Hypothalamus (tissue), 51 donors: Measurements from ENCODE around the gene COIL.
A peak's percentile ranks its signal among the peaks of the same experiment; 100 is the strongest.
"Not testable (repeated sequence)": the region's sequence is repeated elsewhere in the genome, so short reads cannot be mapped to it uniquely, and the experiment has no call there.

Experiments used
- DNase-seq, 51 donors: peaks; one replicate each; lab custom pipeline; 2025; lab: John Stamatoyannopoulos, UW

Gene COIL

DNA sequence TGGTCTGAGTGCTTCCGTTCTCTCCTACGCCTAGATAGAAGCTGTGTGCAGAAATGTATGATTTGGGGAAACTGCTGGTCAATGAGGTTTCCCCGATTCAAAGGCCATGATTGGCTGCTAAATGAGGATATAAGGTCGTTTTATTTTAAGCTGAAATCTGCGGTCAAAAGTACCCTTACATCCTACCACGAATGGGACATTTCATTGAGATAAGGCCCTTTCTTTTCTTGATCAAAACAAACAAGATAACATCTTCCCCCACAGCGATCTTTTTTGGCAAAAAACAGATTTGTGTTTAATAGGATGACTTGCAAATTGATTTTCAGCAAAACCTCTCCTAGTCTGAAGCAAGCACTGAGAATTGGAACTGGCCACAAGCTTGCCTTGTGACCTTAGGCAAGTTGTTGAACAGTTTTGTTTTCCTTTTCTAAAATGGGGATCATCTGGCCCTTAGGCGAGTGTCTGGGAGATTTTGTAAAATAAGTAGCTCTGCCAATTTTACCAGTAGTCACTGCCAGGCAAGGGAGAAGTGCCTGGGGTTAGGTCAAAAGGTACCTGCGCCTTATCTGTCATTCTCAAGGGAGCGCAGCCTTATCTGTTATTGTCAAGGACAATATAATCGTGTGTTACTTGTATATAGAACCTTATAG lies 17.7 kb upstream of the COIL start:
- DNase-seq, result peak in 2 of 51 donors; percentile 17 to 68

DNA sequence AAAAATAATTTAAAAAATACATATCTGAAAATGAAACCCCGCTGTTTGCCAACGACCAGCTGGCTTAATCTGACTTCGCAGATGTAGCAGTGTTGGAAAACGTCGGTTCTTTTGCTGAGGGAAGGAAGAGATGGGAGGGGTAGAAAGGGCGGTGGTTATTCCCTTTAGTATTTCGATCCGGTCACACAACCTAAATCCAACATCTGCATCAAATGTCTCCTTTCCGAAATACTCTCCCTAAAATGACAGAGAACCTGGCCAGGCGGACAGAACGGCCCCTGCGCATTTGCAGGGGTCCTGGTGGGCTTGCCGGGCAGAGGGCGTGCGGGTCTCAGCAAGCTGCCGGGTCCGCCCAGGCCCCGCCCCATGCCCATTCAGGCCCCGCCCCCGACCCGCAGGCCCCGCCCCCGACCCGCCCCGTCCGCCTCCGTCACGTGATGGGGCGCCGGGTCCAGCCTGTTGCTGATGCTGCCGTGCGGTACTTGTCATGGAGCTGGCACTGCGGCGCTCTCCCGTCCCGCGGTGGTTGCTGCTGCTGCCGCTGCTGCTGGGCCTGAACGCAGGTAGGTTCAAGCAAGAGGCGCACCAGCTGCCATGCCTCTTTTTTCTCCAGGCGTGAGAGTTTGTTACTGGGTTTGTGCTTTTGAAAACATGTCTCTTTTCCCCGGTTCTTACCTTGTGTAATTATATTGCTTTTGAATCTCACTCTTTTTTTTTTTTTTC lies 17.0 kb upstream of the COIL start, which contains the start of gene SCPEP1:
Gene SCPEP1 (plus strand): TSS at position 459 of the 723 bp plus-strand sequence. CDS start 29 bp downstream, at position 488.
- DNase-seq, result peak; percentile 22 to 95 (median 84)

DNA sequence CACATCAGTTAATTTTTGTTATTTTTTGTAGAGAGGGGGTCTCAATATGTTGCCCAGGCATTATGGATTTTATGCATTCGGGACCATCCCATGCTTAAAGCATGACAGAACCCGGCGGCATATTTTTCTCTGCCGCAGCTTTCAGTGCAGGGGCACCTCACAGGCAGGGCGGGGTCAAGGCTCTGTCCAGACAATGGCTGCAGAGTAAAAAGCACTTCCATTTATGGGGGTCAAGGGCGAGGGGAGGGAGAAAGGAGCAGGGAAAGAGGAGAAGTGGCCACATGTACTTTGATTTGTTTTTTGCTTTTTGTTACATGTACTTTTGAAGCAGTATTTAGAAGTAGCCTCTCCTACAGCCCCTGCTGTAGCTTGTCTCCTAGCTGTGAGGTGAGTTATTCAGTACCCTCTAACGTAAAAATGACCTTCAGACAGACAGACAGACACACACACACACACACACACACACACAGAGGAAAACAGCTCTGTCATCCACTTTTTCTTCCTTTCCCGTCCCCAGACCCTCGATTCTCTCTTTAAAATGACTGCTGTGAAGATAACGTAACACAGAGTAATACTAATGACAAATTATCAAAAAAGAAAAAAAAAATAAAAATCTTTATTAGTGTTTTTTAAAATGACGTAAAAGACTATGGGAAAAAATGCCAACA lies 16.2 kb upstream of the COIL start:
- DNase-seq, result no peak

DNA sequence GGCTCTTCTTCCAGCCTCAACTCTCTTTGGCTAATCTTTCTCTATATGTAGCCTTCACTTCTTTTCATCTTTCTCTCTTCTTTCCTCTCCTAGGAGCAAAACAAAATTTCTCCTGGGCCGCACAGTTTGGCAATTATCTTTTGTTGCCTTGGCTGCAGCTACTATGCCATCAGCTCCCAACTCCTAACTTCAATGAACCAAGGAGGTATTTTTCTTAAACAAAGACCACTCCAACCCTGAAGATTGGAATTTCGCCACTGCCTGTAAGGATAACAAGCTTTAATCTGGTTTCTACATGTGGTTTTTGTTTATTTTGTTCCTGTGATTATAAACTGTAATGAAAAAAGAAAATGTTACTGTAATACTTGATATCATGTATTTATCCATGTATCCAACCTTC lies 14.8 kb upstream of the COIL start:
- DNase-seq, result no peak

DNA sequence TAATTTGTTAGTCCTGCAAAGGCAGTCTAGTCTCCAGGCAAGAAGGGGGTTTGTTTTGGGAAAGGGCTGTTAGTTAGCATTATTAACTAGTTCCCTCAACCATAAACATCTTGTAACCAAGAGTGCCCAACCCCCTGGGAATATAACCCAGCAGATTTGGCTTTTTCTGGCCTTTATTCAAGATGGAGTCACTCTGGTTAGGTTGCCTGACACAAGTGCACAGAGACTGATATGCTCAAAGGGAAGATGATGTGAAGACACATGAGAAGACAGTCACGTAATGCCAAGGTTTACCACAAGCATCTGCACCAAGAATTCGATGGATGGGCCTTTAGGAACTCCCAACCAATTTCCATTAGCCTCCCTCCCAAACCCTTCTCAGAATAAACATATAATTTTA lies 13.2 kb upstream of the COIL start:
- DNase-seq, result no peak

DNA sequence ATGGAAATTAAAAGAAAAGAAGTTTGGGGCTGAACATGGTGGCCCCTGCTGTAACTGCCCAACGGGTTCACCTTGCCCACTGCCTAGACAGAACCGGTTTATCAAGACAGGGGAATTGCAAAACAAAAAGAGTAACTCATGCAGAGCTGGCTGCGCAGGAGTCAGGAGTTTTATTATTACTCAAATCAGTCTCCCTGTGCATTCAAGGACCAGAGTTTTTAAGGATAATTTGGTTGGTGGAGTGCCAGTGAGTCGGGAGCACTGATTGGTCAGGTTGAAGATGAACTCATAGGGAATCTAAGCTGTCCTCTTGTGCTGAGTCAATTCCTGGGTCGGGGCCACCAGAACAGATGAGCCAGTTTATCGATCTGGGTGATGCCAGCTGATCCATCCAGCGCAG lies 12.7 kb upstream of the COIL start:
- no peak for DNase-seq

DNA sequence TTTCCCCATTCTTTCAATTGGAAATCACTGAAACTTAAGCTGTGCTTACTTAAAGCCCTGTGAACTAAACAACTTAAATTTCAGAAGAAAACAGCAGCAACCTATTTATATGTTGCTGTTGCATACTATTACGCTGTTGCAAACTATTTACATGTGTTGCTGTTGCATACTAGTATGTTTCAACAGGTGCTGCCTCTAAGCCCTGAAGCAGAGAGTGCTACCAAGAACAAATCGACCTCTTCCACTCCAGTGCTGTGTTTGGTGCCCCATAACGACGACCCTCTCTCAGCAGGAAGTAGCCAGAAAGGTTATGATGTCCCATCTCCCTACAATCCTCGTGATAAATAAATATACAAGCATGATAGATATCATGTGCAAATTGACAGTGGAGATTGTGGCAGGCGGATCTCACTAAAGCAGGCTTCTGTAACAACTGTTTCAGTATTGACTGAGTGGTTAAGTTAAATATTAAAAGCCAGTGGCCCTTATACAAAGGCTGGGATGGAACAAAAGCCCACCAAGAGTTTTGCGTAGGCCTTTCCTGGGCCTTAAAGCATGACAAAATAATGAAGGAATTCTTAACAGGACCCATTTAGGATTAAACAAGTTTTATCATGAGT lies 11.4 kb upstream of the COIL start:
- no peak for DNase-seq

DNA sequence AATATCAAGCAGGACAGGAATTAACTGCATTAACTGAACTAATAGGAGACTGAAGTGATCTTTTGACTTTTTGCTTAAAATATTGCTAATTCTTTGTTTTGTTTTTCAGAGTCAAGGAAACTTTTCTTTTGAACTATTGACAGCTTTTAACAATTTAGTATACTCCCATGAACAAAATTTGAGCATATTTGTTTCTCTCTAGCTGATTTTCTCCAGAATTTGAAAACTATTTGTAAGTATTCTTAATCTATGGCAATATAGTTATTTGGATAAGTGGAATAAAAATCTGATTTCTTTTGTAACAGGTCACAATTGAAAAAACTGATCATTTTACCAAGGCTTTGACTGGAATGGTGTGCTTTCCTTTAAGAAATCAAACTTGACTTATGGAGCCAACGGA lies 10.1 kb upstream of the COIL start:
- no peak for DNase-seq

DNA sequence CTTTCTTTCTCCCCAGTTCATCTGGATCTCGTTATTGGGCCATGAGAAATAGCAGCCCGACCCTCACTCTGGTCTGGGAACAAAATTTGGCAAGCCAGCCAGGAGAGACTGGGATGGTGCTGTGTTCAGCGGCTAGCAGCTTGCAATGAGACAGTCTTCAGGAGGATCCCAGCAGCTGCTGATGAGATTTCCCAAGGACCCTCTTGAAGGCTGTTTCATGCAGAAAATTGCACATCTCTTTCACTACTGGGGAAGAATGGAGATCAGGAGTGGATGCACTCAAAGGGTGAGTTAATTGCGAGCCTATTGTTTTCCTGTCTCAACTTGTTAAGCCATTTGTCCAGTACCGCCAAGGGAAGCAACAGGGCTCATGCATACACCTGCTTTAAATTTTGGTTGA lies 5.5 kb upstream of the COIL start:
- no peak for DNase-seq

DNA sequence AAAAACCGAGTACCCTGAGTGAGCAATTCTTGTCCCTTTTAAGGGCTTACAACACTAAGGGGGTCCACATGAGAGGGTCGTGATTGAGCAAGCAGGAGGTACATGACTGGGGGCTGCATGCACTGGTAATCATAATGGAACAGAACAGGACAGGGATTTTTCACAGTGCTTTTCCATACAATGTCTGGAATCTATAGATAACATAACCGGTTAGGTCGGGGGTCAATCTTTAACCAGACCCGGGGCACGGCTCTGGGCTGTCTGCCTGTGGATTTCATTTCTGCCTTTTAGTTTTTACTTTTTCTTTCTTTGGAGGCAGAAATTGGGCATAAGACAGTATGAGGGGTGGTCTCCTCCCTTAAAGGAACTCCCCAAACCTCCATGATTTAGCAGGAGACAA lies 4.8 kb upstream of the COIL start:
- not testable (repeated sequence) for DNase-seq

DNA sequence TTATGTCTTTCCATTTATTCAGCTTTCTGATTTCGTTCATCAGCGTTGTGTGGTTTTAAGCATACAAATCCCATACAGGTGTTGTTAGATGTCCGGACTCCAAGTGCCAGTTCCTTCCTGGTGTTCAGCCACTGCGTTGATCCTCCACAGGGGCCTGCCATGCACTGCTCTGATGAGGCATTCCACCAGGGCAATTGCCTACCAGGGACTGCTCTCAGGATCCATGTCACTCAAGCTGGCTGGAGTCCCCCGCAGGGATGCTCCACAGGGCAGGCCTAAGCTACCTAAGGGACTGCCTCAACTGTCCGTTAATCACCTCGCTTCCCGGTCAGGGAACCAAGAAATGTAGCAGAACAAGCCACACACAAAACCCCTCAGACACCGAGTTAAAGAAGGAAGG lies 4.4 kb upstream of the COIL start:
- DNase-seq, result not testable (repeated sequence)

DNA sequence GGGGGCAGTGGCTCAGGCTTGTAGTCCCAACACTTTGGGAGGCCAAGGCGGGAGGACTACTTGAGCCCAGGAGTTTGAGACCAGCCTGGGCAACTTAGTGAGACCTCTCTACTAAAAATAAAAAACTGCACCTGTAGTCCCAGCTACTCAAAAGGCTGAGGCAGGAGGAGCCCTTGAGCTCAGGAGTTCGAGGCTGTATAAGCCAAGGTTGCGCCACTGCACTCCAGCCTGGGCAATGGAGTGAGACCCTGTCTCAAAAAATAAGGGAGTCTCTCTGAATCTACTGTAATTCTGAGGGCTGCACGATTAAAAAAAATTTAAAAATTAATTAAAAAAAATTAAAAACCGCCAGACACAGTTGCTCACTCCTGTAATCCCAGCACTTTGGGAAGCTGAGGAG lies 3.9 kb downstream of the COIL start:
- no peak for DNase-seq

DNA sequence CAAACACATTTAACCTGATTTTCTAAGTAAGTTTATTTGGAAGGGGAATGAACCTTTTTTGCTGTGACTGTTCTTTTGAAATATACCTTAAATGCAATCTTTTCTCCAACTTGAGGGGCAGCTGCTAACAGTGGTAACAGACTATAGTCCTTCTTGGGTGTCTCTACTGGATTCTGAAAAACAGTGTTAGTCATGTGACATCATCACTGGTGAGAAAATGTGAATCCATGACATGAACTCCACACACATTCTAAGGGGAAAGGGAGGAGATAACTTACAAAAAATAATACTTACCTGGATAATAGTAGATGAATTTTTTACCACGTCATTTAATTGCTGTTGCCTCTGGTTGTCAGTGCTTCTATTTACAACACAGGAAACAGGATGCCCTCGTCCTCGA lies 11.3 kb downstream of the COIL start:
- DNase-seq, result no peak

DNA sequence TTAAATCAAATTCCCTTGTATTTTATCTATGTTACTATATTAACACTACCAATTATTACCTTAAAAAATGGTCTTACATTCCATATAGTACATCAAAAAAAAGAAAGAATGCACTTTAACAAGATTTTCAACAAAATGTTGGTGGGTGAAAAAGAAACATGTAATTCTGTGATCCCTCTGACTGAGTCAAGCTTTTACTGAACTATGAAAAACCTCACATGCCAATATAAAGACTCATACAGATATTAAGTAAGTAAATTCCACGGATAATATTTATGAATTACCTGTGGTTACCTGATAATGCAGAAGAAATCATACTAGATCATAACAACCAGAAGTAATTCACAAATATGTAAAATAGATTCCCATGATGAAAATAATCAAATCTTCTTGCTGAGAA lies 12.4 kb downstream of the COIL start:
- DNase-seq, result no peak

DNA sequence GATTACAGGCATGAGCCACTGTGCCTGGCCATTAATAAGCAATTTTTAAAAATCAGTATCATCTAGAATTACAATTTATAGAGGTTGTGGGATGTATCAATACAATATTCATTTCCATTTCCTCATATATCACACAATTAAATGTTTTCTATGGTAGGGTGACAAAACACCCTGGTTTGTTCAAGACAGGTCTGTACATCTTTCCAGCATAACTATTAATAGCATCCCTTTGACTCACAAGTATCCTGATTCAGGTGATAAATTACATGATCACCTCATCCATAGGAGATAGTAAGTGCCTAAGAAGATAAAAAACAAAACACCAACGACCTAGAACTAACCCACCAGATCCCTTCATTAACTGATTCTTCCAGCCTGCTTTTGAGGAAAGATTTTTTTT lies 13.1 kb downstream of the COIL start:
- DNase-seq, result no peak

DNA sequence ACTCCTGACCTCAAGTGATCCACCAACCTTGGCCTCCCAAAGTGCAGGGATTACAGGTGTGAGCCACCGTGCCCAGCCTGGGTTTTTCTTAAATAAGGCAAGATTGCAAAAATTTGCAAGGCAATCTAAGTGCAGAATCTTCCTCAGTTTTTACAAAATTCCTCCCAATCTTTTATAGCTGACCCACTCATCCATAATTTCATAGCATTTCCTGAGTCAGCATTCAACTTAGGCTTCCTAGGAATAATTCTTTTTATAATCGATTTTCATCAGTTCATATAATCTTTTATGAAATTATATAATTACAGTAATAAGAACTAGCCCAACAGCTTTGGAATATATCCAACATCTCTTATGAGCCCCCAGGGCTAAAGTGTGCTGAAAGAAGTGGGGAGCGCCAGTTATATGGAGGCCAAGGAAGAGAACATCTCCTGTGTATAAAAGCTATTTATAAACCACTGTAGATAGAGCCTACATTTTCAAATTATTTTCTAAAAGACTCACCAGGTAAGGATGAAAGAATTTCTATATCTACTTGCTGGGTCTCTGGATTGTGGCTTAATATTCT lies 14.8 kb downstream of the COIL start:
- DNase-seq, result no peak

DNA sequence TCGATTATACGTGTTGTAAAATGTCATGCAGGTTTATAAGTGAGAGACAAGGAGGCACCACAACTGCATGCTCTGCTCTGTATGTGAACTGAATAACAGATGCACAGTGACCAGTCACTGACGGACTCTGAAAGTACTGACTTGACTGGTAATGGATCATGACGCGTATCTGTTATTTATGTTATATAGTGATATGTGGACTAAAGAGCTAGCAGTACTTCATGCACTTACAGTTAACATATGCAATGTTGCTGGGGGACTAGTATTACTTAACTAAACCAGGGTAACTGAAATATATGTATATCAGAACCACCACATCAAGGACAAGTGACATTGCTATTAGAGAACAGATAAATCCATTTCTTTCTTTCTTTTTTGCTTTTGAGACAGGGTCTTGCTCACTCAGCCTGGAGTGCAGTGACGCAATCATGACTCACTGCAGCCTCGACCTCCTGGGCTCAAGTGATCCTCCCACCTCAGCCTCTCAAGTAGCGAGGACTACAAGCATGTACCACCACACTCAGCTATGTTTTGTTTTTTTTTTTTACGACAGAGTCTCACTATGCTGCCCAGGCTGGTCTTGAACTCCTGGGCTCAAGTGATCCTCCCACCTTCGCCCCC lies 17.2 kb downstream of the COIL start:
- DNase-seq, result no peak

DNA sequence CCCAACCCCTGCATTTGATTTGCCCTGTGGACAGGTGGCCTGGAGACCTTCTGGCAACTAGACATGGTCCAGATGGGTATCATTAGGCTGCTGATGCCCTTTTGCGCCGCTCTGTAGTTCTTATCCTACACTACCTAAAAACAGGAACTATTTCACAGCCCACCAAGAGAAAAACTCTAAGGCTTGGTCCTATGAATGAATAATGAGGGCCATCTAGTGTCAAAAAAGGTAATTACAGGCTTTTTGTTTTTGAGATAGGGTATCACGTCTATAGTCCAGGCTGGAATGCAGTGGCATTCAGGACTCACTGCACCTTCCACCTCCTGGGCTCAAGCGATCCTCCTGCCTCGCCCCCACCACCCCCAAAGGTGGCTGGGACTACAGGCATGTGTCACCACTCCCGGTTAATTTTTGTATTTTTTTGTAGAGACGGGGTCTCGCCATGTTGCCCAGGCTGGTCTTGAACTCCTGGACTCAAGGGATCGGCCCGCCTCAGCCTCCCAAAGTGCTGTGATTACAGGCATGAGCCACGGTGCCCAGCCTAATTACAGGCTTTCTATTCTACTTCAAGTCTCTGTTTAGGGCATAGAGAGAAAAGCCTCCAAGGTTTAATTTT lies 20.9 kb downstream of the COIL start:
- peak in 1 of 51 donors; percentile 3 for DNase-seq

DNA sequence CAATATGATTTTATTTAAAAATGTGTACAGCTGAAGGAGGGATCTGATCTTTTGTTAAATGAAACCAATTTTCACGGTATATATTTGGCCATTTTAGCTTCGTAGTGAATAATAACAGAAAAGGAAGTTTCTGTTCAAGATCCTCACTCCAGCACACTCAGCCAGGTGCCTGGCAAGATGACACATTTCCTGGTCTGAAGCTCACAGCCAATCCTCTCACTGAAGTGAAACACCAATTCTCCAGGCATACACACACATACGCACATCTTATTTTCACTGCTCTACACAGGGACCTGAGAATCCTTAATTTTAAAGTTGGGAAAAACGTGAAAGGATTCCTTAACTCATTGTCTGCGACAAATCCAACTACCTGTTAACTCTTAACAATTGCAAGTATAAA lies 22.6 kb downstream of the COIL start:
- DNase-seq, result not testable (repeated sequence)

DNA sequence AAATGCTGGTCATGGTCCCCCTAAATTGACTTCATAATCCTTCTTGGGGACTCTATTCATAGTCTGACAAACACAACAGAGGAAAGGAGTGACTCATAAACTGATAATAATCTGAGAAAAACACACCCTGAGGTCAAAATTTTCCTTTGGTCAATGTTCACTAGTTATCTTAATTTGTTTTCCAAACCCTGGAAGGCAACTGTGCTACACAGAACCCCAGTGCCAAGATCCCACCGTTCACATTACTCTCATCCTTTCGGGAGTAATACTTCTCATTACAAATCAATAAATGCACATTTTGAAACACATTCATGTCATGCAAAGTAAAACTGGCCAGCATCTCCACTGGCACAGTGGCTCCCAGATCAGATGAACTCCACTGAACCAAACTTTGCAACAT lies 23.2 kb downstream of the COIL start:
- no peak for DNase-seq
